SU-DHL-6 (cell line): ENCODE results near the gene SH3BGRL3.

Experiments used
- H2AFZ ChIP-seq: fragments of 200-600 bp; sonication (generic); 2 replicates; pipeline ENCODE4 v1.6.1; 2014; ENCODE audit warnings: low read depth, mild to moderate bottlenecking, moderate library complexity, mixed read lengths, antibody characterized with exemption, low read length; ENCODE audit not compliant: severe bottlenecking
- H3F3A ChIP-seq: fragments of 200-600 bp; shearing (Covaris generic); 2 replicates; pipeline ENCODE4 v1.6.0; 2016; ENCODE audit warnings: antibody characterized with exemption, mild to moderate bottlenecking; ENCODE audit not compliant: insufficient read depth
- H3K27ac ChIP-seq: fragments of 200-600 bp; sonication (generic); 2 replicates; pipeline ENCODE4 v1.5.1; 2016; ENCODE audit warnings: low read depth, mild to moderate bottlenecking, low read length, moderate library complexity, mixed read lengths
- H3K27me3 ChIP-seq: fragments of 200-600 bp; sonication (generic), shearing (Covaris generic); 2 replicates; pipeline ENCODE4 v1.6.0; 2014; ENCODE audit warnings: mild to moderate bottlenecking, low read length
- H3K36me3 ChIP-seq: fragments of 200-600 bp; sonication (generic); 2 replicates; pipeline ENCODE4 v1.6.1; 2014; ENCODE audit warnings: mild to moderate bottlenecking, low read length, mixed read lengths
- H3K4me2 ChIP-seq: fragments of 300-600, 200-600 bp; shearing (Covaris generic), sonication (generic); 2 replicates; pipeline ENCODE4 v1.6.0; 2014; ENCODE audit warnings: low read length, low read depth, mild to moderate bottlenecking; ENCODE audit not compliant: poor library complexity, severe bottlenecking
- H3K4me3 ChIP-seq: fragments of 200-600 bp; sonication (generic); 2 replicates; pipeline ENCODE4 v1.5.1; 2014; ENCODE audit warnings: antibody characterized with exemption, low read length, mild to moderate bottlenecking, mixed read lengths; ENCODE audit not compliant: insufficient read depth, poor library complexity, severe bottlenecking
- H3K79me2 ChIP-seq: fragments of 200-600 bp; sonication (generic); 2 replicates; pipeline ENCODE4 v1.6.1; 2014; ENCODE audit warnings: mild to moderate bottlenecking, low read length, moderate library complexity; ENCODE audit not compliant: insufficient read depth
- H3K9ac ChIP-seq: fragments of 200-600 bp; sonication (generic); 2 replicates; pipeline ENCODE4 v1.7.0; 2014; ENCODE audit warnings: mild to moderate bottlenecking, low read length
- H3K9me2 ChIP-seq: fragments of 200-600 bp; sonication (generic); replicated peaks from 2 replicates; pipeline ENCODE4 v1.6.1; 2014; ENCODE audit warnings: low read length; ENCODE audit not compliant: insufficient read depth
- H3K9me3 ChIP-seq: fragments of 200-600 bp; sonication (generic); 2 replicates; pipeline ENCODE4 v1.6.1; 2014; ENCODE audit warnings: low read length, mixed read lengths; ENCODE audit not compliant: insufficient read depth
- H4K20me1 ChIP-seq: fragments of 200-600 bp; sonication (generic); 2 replicates; pipeline ENCODE4 v1.6.1; 2014; ENCODE audit warnings: low read depth, mild to moderate bottlenecking, antibody characterized with exemption, low read length, moderate library complexity, mixed read lengths
- EZH2phosphoT487 ChIP-seq: fragments of 200-600 bp; sonication (generic), shearing (Covaris generic); conservative IDR thresholded peaks from 2 replicates; pipeline ENCODE4 v1.6.1; 2018; ENCODE audit warnings: mild to moderate bottlenecking, antibody characterized with exemption, low read length, moderate library complexity, mixed read lengths
- TF ChIP-seq, protein P1 (sequence below): fragments of 200-600 bp; sonication (generic); IDR thresholded peaks from one replicate; pipeline ENCODE4 v1.5.1; 2017; ENCODE audit warnings: antibody characterized with exemption, mild to moderate bottlenecking, low read length, moderate library complexity; ENCODE audit not compliant: insufficient read depth, poor library complexity, severe bottlenecking

The SH3BGRL3 gene

DNA sequence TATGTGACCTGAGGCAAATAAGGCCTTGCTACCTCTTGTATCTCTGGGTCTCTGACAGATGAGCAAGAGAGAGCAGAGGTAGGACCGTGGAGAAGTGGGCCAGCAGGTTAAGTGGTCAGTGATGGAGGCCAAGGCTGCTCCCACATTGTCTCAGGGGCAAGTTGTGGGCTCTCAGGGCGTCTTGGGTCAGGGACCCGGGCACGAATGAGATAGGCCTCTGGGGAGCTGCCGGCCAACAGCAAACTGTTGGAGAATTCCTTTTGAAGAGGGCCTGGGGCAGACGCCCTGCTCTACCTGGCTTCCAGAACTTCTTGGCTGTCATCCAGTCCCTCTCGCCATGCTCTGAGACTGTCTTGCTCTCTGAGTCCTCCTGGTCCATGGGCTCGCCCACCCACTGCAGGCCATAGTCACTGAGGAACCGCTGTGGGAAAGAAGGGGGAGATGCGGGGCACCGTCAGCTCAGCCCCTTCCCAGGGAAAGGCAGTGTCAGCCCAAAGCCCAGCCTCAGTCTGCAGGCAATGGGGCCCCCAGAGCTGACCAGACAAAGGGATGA is 14.1 kb downstream of the SH3BGRL3 start:
- Histone ChIP-seq H3F3A (peaks cover 16% of the 10 kb centered on the region), H4K20me1 (no peaks in the 10 kb centered on the region), H3K4me2 (no peak overlapping the region), H3K27me3 (no peaks in the 10 kb centered on the region), H3K36me3 (no peaks in the 10 kb centered on the region), H2AFZ (no peak overlapping the region), H3K4me3 (no peak overlapping the region), H3K79me2 (no peaks in the 10 kb centered on the region), H3K9me2 (no peaks in the 10 kb centered on the region), H3K9me3 (no peaks in the 10 kb centered on the region), H3K9ac (no peak overlapping the region), H3K27ac (no peak overlapping the region)
- TF ChIP-seq, protein P1, sequence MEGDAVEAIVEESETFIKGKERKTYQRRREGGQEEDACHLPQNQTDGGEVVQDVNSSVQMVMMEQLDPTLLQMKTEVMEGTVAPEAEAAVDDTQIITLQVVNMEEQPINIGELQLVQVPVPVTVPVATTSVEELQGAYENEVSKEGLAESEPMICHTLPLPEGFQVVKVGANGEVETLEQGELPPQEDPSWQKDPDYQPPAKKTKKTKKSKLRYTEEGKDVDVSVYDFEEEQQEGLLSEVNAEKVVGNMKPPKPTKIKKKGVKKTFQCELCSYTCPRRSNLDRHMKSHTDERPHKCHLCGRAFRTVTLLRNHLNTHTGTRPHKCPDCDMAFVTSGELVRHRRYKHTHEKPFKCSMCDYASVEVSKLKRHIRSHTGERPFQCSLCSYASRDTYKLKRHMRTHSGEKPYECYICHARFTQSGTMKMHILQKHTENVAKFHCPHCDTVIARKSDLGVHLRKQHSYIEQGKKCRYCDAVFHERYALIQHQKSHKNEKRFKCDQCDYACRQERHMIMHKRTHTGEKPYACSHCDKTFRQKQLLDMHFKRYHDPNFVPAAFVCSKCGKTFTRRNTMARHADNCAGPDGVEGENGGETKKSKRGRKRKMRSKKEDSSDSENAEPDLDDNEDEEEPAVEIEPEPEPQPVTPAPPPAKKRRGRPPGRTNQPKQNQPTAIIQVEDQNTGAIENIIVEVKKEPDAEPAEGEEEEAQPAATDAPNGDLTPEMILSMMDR, result no peak
- TF ChIP-seq EZH2phosphoT487, result no peak

DNA sequence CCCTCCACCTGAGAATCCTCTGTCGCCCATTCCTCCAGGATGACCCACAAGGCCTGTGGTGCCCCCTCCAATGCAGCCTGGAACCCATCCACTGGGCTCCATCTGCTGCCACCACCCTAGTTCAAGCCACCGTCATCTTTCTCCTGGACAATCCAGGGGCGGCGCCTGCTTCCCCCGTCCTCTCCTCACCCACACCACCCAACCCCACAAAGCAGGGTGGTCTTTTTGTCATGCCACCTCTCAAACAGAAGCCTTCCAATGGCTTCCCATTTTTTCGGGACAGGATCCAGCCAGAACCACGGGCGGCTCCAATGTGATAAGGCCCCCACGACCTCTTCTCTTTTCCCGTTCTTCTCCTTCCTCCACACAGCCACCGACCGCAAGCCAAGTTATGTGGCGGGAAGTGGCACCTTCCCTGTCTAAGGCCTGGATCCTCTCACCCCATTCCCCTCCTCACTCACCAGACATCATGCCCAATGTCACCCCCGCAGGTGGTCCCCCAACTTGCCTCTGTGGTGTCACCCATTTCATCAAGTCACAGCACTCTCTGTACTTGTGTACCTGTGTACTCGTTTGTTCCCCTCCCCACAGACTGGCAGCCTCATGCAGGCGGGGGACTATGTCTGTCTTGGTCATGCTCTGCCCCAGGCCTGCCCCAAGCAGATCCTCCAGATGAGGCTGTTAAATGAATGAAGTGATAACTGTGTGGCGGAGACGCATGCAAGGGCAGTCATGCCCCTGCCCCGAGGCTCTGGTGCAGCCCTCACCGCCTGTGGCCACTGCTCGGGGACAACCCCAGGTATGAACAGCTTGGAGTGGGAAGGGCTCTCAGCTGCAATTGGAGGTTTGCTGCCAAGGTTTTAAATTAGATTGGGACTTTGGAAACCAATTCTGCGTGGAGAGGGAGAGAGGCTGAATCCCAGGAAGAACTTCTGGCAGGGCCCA is 15.6 kb downstream of the SH3BGRL3 start:
- TF ChIP-seq, protein P1, result no peak
- no peak for TF ChIP-seq EZH2phosphoT487
- H3K9ac ChIP-seq, result no peak overlapping the region
- H3K36me3 ChIP-seq, result no peaks in the 10 kb centered on the region

DNA sequence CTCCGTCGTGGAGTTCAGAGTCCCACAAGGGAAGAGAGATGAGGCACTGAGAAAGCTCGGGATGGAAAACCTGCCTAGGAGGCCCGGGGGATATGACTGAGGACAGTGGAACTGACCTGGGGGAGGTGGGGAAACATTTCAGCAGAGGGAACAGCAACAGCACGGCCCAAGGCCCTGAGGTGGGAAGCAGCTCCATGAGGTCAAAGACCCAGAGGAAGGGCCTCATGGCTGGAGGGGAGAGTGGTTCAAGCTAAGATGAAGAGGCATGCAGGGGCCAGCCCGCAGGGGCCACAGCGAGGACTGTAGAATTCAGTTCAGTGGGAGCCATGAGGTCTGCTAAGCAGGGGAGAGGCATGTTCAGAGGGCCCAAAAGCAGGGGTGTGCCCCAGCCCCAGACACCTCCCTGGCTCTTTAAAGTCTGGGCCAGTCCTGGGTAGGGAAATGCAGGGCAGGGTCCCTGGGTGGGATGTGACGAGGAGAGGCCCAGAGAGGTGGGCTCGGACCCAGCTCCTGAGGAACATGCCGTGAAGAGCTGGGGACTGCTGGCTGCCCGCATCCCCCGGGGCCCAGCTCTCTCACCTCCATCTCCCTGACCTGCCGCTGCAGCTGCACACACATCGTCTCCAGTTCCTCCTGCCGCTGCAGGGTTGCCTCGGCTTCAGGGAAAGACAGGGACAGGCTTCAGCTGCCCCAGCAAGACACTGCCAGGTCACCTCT is 16.6 kb downstream of the SH3BGRL3 start:
- Histone ChIP-seq H3K27ac (no peak overlapping the region), H4K20me1 (no peaks in the 10 kb centered on the region), H3K4me2 (no peak overlapping the region), H3K9me2 (no peaks in the 10 kb centered on the region), H3K9me3 (no peaks in the 10 kb centered on the region), H3F3A (no peaks in the 10 kb centered on the region), H3K79me2 (no peaks in the 10 kb centered on the region), H3K4me3 (no peak overlapping the region), H3K9ac (no peak overlapping the region), H3K36me3 (no peaks in the 10 kb centered on the region), H2AFZ (no peak overlapping the region), H3K27me3 (no peaks in the 10 kb centered on the region)
- no peak for TF ChIP-seq EZH2phosphoT487
- TF ChIP-seq, protein P1, result no peak

More for the DNA sequence above, 15.6 kb downstream of the SH3BGRL3 start:
- Histone ChIP-seq H4K20me1 (no peaks in the 10 kb centered on the region), H3K9me3 (no peaks in the 10 kb centered on the region), H3F3A (peaks cover 1% of the 10 kb centered on the region), H2AFZ (no peak overlapping the region), H3K27me3 (no peaks in the 10 kb centered on the region), H3K79me2 (no peaks in the 10 kb centered on the region), H3K9me2 (no peaks in the 10 kb centered on the region), H3K27ac (no peak overlapping the region), H3K4me3 (no peak overlapping the region), H3K4me2 (no peak overlapping the region)
